H1 (cell line): ENCODE data around the gene LENG9. TPM values are rescaled to one million over a fixed set of nuclear protein-coding genes. Genes with fewer than 3 reads are reported as not detected.

Experiments used
- ASH2L ChIP-seq: fragments of 200-600, 300-600 bp; sonication (generic); IDR thresholded peaks from one replicate; pipeline ENCODE4 v1.7.1; 2017; ENCODE audit warnings: low read length
- ATF2 ChIP-seq: IDR thresholded peaks from 2 replicates; pipeline ENCODE4 v1.6.1; 2012; ENCODE audit warnings: low read length, inconsistent platforms
- CEBPB ChIP-seq: IDR thresholded peaks from 2 replicates; pipeline ENCODE4 v1.6.1; 2012; ENCODE audit warnings: low read depth, low read length
- CHD7 ChIP-seq: fragments of 300-600 bp; sonication (generic); IDR thresholded peaks from 2 replicates; pipeline ENCODE4 v1.7.1; 2012; ENCODE audit warnings: low read length, moderate library complexity, mild to moderate bottlenecking, inconsistent platforms; ENCODE audit not compliant: insufficient replicate concordance
- MAFK ChIP-seq: IDR thresholded peaks from 2 replicates; pipeline ENCODE4 v1.6.1; 2012; ENCODE audit warnings: low read depth, mild to moderate bottlenecking, improper control_type of control experiment, low read length
- MAX ChIP-seq: IDR thresholded peaks from 2 replicates; pipeline ENCODE4 v1.6.1; 2012; ENCODE audit warnings: inconsistent platforms
- RFX5 ChIP-seq: IDR thresholded peaks from 2 replicates; pipeline ENCODE4 v1.6.1; 2011; ENCODE audit warnings: low read depth, low read length, improper control_type of control experiment, borderline replicate concordance
- SP4 ChIP-seq: IDR thresholded peaks from 2 replicates; pipeline ENCODE4 v1.6.1; 2012; ENCODE audit warnings: low read length, inconsistent platforms
- TAF7 ChIP-seq: optimal IDR thresholded peaks from 2 replicates; pipeline ENCODE3; 2011; ENCODE audit warnings: low read depth, mild to moderate bottlenecking, inconsistent platforms, low read length, moderate library complexity, borderline replicate concordance
- TCF12 ChIP-seq: IDR thresholded peaks from 2 replicates; pipeline ENCODE4 v1.6.1; 2011; ENCODE audit warnings: low read depth, mild to moderate bottlenecking, low read length
- YY1 ChIP-seq: IDR thresholded peaks from 2 replicates; pipeline ENCODE4 v1.6.1; 2011; ENCODE audit warnings: low read depth, mild to moderate bottlenecking, low read length
- polyA plus RNA-seq, 7 experiments: library from polyadenylated mRNA; depleted of rRNA in 3 of 7; stranded (reverse) in 5 of 7; unstranded in 2 of 7; fragments of >200 nt in 5 of 7; fragments of 200-250 nt in 2 of 7; gene quantifications; 1 replicate in 5 of 7; 2 replicates in 1 of 7; 4 replicates in 1 of 7; pipeline versions ENCODE4 v1.2.1 to v1.2.3, GENCODE V29; 2011 to 2013; ENCODE audit warnings: missing spikeins in 2 of 7, mixed read lengths in 2 of 7
- total RNA-seq: library from RNA; stranded (reverse); fragmentation: NEBNext Ultra II Directional; extraction: Animal tissue kit (Norgen Biotek cat#: 25700); gene quantifications from 2 replicates; pipeline ENCODE4 v1.2.1, GENCODE V29; 2021

Gene LENG9
- total and polyA plus RNA-seq, 2 of the 8 experiments (the other 6 are each of a cell fraction or from before 2014, with no cell fraction given): 1.6 to 3.9 TPM

GRCh38 chr19:54485851-54486250 is 22.3 kb upstream of the LENG9 start (continued):
- TF ChIP-seq CHD7 (no peak), MAFK (no peak), CEBPB (no peak), RFX5 (no peak), SP4 (no peak), MAX (no peak), TAF7 (no peak), ATF2 (no peak), YY1 (no peak), ASH2L (no peak), TCF12 (no peak)
